ENCODE measurements around the gene PDE8A. TPM values are rescaled to one million over a fixed set of nuclear protein-coding genes. Genes with fewer than 3 reads are reported as not detected.

Gene PDE8A
- total and polyA plus RNA-seq, 7 donors: 27.8 to 45.5 (median 39.0) TPM

- no peaks in the 10 kb centered on the region for H3K4me1 ChIP-seq
- H3K4me3 ChIP-seq: no peak overlapping the region
- DNase-seq: no peak
- TF ChIP-seq CTCF (IDR thresholded peaks at IDR 0.05) (no peak), EP300 (IDR thresholded peaks at IDR 0.05) (no peak), POLR2AphosphoS5 (IDR thresholded peaks at IDR 0.05) (no peak), POLR2A (IDR thresholded peaks at IDR 0.05) (no peak)
- WGBS, 2 donors: 95 to 97% methylated on average over 2 of the region's 2 CpGs
- intact Hi-C loops (cut with DNase I): no loop called here
- peaks cover 0 to 74% (median 4%) of the 10 kb centered on the region in 4 donors for H3K36me3 ChIP-seq
- H3K9me3 ChIP-seq: no peaks in the 10 kb centered on the region
- H3K27me3 ChIP-seq: no peaks in the 10 kb centered on the region
- no peak overlapping the region for H3K27ac ChIP-seq
These were observed 105.2 kb downstream of the PDE8A start for GRCh38 chr15:85086855-85087254.

GRCh38 chr15:85088300-85088699, 106.6 kb downstream of the PDE8A start:
- no peaks in the 10 kb centered on the region for H3K9me3 ChIP-seq
- H3K36me3 ChIP-seq: peaks cover 0 to 87% (median 4%) of the 10 kb centered on the region in 4 donors
- H3K27ac ChIP-seq: no peak overlapping the region
- TF ChIP-seq POLR2A (IDR thresholded peaks at IDR 0.05) (no peak), CTCF (IDR thresholded peaks at IDR 0.05) (no peak), EP300 (IDR thresholded peaks at IDR 0.05) (no peak), POLR2AphosphoS5 (IDR thresholded peaks at IDR 0.05) (no peak)
- H3K4me1 ChIP-seq: no peaks in the 10 kb centered on the region
- no peaks in the 10 kb centered on the region for H3K27me3 ChIP-seq
- intact Hi-C loops (cut with DNase I): no loop called here
- DNase-seq: no peak
- 77 to 79% methylated on average over 5 of the region's 5 CpGs for WGBS, 2 donors
- H3K4me3 ChIP-seq: no peak overlapping the region

- Histone ChIP-seq H3K27me3 (no peaks in the 10 kb centered on the region), H3K27ac (no peak overlapping the region), H3K4me3 (no peak overlapping the region), H3K36me3 (peaks cover 0 to 69% (median 4%) of the 10 kb centered on the region in 4 donors), H3K9me3 (no peaks in the 10 kb centered on the region), H3K4me1 (no peaks in the 10 kb centered on the region)
- intact Hi-C loops (cut with DNase I): no loop called here
- TF ChIP-seq EP300 (IDR thresholded peaks at IDR 0.05) (no peak), POLR2A (IDR thresholded peaks at IDR 0.05) (no peak), CTCF (IDR thresholded peaks at IDR 0.05) (no peak)
- no peak for DNase-seq
- 90 to 92% methylated on average over 5 of the region's 5 CpGs for WGBS, 2 donors
These were observed 108.4 kb downstream of the PDE8A start for GRCh38 chr15:85089929-85090597.

- Histone ChIP-seq H3K4me1 (no peaks in the 10 kb centered on the region), H3K9me3 (no peaks in the 10 kb centered on the region), H3K4me3 (no peak overlapping the region), H3K27me3 (no peaks in the 10 kb centered on the region), H3K36me3 (peaks cover 0 to 70% (median 4%) of the 10 kb centered on the region in 4 donors), H3K27ac (no peak overlapping the region)
- no peak for DNase-seq
- 90 to 93% methylated on average over 2 of the region's 2 CpGs for WGBS, 2 donors
- intact Hi-C loops (cut with DNase I): no loop called here
- TF ChIP-seq CTCF (IDR thresholded peaks at IDR 0.05) (no peak), POLR2AphosphoS5 (IDR thresholded peaks at IDR 0.05) (no peak), POLR2A (IDR thresholded peaks at IDR 0.05) (no peak), EP300 (IDR thresholded peaks at IDR 0.05) (no peak)
These were observed 110.3 kb downstream of the PDE8A start for GRCh38 chr15:85091990-85092389.

GRCh38 chr15:85094685-85095084, 113.0 kb downstream of the PDE8A start:
- no peak overlapping the region for H3K4me3 ChIP-seq
- H3K36me3 ChIP-seq: peaks cover 0 to 61% (median under 1%) of the 10 kb centered on the region in 4 donors
- intact Hi-C loops (cut with DNase I): no loop called here
- TF ChIP-seq EP300 (IDR thresholded peaks at IDR 0.05) (no peak), POLR2A (IDR thresholded peaks at IDR 0.05) (no peak), POLR2AphosphoS5 (IDR thresholded peaks at IDR 0.05) (no peak), CTCF (IDR thresholded peaks at IDR 0.05) (no peak)
- no peak for DNase-seq
- no peaks in the 10 kb centered on the region for H3K9me3 ChIP-seq
- H3K27me3 ChIP-seq: no peaks in the 10 kb centered on the region
- 96 to 97% methylated on average over 3 of the region's 3 CpGs for WGBS, 2 donors
- no peaks in the 10 kb centered on the region for H3K4me1 ChIP-seq
- no peak overlapping the region for H3K27ac ChIP-seq
